NCI-H2171 treated with DMSO at 0.1 percent for 48 hours (cell line): Measurements from ENCODE around the gene CYGB.
"Not testable (repeated sequence)": the region's sequence is repeated elsewhere in the genome, so short reads cannot be mapped to it uniquely, and the experiment has no call there.

Experiments
- DNase-seq: peaks from one replicate; lab custom pipeline; 2025; lab: John Stamatoyannopoulos, UW

The CYGB gene

GRCh38 chr17:76523084-76524037 is 14.1 kb downstream of the CYGB start:
- peak; percentile 71 for DNase-seq

- DNase-seq = not testable (repeated sequence)
Observed at GRCh38 chr17:76521683-76522082, 15.8 kb downstream of the CYGB start.

GRCh38 chr17:76521262-76521661 is 16.2 kb downstream of the CYGB start:
- DNase-seq = no peak

DNA sequence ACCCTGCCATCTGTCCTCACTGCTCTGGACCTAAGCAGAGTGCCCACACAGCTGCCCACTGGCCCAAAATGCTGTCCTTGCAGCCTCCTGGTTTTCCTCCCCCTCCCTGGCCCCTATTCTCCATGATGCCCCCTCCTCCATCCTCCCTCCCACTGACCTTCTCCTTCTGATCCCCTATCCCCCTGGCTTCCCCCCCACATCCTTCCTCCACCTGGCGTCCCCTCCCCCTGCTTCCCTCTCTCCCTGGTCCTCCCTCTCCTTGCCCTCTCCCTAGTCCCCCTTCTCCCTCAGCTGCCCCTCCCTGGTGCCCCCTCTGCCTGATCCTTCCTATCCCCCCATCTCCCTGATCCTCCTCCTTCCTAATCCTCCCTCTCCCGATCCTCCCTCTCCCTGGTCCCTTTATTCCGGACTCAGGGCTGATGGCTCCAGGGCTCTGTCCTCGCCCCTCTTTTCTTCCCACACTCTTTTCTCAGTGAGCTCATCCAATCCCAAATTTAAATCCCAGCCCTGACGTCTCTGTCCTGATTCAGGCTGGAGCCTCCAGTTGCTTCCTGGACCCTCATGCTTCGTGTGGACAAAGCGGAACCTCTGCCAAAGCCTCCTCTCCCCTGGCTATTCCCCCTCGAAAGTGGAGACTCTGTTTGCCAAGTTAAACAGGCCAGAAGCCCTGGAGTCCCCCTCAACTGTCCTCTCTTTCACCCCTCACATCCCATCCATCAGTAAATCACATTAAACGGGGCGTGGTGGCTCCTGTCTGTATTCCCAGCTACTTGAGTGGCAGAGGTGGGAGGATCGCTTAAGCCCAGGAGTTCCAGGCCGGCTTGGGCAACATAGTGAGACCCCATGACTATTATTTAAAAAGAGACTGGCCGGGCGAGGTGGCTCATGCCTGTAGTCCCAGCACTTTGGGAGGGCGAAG is 18.2 kb downstream of the CYGB start:
- DNase-seq = no peak

DNA sequence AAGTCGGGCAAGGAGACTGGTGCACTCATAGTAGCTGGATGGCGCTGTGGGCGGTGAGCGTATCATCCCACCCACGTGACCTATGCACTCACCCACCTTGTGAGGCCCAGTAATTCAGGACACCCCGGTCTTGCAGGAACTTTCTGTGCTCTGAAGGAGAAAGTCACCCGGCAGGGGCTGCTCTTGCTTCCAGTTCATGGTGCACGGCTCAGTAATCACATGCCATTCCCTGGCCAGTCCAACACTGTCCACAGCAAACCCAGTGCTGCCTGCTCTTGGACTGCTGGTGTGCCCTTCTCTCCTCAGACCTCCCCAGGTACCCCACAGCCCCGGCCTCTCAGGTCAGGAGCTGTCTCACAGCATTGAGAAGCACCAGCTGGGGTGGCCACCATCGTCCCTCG is 19.9 kb downstream of the CYGB start:
- DNase-seq = no peak

- DNase-seq = no peak
Observed at GRCh38 chr17:76515274-76515949, 22.1 kb downstream of the CYGB start.

- DNase-seq = not testable (repeated sequence)
Observed at GRCh38 chr17:76514355-76514754, 23.2 kb downstream of the CYGB start.

GRCh38 chr17:76513306-76513692 is 24.2 kb downstream of the CYGB start:
- no peak for DNase-seq

- no peak for DNase-seq
Observed at GRCh38 chr17:76512366-76513305, 24.9 kb downstream of the CYGB start.

- DNase-seq = no peak
Observed at GRCh38 chr17:76511668-76512365, 25.7 kb downstream of the CYGB start.

- DNase-seq = no peak
Observed at GRCh38 chr17:76510831-76511244, 26.7 kb downstream of the CYGB start.

GRCh38 chr17:76508472-76509063 is 28.9 kb downstream of the CYGB start:
- not testable (repeated sequence) for DNase-seq

GRCh38 chr17:76506408-76507345 is 30.8 kb downstream of the CYGB start:
- peak; percentile 84 for DNase-seq

GRCh38 chr17:76504117-76504516 is 33.4 kb downstream of the CYGB start:
- peak; percentile 29 for DNase-seq

- DNase-seq = no peak
Observed at GRCh38 chr17:76502341-76503211, 34.9 kb downstream of the CYGB start.

- DNase-seq = no peak
Observed at GRCh38 chr17:76501827-76502307, 35.6 kb downstream of the CYGB start.

DNA sequence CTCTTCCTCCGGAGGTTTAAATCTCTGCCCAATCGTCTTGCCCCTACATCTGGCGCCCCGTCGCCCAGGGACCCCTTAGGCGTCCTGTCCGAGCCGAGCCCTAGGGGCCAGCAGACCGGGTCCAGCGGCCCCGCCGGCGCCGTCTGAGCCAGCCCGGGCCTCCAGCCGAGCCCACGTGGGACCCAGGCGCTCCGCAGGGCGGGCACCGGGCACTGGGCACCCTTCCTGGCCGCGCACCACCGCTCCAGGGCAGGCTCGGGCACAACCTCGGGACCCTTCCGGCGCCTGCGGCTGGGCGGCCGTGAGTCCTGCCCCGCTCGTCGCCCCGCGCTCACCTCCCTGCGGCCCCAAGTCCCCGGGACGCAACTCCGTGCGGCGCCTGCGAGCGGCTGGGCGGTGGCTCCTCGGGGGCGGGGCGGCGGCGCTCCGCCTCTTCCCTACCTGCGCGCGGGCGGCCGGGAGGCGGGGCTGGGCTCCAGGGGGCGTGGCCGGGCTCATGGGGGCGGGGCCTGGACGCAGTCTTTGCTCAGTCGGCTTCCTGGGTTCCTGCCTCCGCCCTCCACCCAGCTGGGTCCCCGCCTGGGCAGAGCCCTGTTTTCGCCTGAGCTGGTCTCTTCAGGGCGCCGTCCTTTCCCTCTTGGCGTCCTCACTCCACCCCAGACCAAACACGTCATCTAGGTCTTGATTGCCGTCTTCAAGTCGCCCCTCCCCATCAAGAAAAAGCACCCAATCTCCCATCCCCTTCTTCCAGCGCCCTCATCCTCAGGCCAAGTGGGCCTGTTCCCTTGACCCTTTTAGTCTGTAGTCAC is 36.3 kb downstream of the CYGB start, which contains the start of gene RHBDF2:
Gene RHBDF2, minus strand, starts transcription at position 406 of the 809 bp plus-strand sequence. CDS start 19,899 bp downstream, outside the sequence.
- DNase-seq = peak; percentile 74
